GM21786 (cell line): ENCODE results near the gene POU5F2.

ENCODE experiments used
- ATAC-seq: cut with Tn5 transposase; IDR thresholded peaks from one replicate; pipeline ENCODE4 v1.9.1; 2021; ENCODE audit not compliant: unreplicated experiment

The POU5F2 gene

DNA sequence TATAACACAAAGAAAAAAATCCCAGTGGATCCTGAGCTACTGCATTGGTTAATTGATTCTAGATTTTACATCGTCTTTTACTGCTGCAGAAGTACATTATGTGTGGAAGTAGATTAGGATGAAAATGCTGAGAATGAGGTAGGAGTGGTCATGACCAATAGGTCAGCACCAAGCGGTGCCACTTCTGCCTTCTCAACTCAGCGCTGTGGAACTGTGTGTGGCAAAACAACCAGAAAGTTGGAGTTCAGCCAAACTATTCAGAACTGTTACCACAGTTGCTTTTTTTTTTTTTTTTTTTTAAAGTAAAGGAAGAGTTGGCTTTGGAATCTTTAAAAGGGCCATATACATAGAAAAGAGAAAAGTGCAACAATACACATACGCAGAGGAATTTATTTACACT is 24.2 kb downstream of the POU5F2 start:
- no peak for ATAC-seq

DNA sequence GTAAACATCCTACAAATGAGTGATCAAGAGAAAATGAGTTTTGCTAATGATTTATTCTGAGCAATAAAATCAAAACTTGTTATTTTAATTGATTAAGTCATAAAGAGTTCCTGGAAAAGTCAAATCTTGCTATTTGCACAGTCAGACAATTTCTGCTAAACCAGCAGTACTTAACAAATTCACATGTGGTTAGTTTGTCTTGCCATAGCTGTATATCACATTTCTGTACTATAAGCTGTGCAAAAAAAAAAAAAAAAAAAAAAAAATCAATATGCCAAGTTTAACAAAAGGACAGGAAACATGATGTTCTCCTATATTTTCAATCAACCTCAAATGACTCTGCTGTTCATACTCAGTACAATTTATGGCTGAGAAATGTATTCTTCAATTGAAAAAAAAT is 24.9 kb downstream of the POU5F2 start:
- no peak for ATAC-seq

DNA sequence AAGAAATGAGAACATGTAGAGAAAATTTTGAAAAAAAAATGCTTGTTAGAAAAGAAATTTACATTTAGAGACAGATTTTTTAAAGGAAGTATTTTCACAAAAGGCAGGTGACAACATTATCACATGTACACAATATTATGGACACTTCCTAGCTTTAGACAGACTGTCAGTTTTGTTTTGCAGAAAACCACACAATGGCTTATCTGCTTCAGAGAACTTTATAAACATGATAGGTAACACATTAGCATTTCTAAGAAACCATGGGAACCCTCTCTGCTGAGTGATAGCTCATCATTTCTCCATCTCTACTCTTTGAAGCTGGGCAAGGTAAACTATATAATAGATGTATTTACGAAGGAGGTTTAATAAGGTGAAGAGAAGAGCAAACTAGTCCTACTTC is 25.6 kb downstream of the POU5F2 start:
- ATAC-seq = no peak

DNA sequence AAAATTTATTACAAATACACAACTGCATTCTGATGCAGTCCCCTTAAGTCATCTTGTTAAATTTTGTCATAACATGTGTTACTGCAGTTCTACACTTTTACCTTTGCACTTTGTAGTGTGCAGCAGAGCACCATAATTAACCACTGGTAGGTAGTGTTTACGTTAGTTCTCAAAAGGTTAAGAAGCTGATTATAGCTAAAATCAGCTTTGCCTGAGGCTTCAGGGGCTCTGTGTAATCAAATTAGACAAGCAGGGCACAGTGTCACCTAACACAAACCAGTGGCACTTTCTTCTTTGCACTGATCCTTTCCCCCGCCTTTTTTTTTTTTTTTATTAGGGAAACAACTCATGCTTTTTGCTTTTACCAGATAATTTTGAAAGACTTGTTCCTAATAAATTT is 26.1 kb downstream of the POU5F2 start:
- no peak for ATAC-seq

DNA sequence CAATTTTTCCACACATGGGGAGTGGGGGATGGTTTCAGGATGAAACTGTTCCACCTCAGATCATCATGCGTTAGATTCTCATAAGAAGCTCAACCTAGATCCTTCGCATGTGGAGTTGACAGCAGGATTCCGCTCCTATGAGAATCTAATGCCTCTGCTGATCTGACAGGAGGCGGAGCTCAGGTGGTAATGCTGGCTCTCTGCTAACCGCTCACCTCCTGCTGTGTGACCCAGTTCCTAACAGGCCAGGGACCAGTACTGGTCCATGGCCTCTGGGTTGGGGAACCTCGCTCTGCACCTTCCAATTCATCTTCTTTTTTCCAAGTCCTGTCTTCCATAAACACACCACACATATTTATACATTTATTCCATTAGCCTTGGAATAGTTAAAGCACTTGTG is 33.0 kb downstream of the POU5F2 start:
- ATAC-seq = no peak

DNA sequence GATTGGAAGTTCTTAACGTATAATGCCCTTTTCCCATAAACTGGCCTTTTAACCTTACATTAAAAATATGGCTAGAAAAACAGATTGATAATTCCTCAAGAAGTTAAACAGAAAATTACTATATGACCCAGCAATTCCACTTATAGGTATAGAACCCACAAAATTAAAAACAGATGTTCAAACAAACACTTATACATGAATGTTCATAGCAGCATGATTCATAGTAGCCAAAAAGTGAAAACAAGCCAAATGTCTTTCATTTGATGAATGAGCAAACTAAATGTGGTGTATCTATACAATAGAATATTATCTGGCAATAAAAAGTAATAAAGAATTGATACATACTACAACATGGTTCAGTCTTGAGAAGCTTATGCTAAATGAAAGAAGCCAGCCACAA is 35.5 kb downstream of the POU5F2 start:
- ATAC-seq = no peak

DNA sequence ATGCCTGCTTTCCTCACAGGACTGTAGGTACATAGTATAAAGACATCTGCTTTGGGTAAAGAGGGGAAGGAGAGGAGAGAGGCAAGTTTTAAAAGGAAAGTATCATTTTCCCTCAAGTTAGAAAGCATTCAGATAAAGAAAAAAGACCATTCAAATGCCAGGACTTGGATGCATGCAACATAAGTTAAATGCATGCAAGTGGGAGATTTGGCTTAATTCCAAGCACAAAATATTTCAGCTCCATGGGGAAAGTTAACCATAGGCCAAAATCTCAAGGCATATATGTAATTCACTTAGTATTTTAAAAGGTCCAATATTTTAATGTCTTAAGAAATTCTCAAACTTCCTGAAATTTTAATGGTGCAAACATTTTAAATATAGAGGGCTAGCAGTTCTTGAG is 36.4 kb downstream of the POU5F2 start:
- no peak for ATAC-seq

DNA sequence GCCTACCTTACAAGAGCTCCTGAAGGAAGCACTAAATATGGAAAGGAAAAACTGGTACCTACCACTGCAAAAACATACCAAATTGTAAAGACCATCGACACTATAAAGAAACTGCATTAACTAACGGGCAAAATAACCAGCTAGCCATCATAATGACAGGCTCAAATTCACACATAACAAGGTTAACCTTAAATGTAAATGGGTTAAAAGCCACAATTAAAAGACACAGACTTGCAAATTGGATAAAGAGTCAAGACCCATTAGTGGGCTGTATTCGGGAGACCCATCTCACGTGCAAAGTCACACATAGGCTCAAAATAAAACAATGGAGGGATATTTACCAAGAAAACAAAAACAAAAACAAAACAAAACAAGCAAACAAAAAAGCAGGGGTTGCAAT is 49.4 kb downstream of the POU5F2 start:
- no peak for ATAC-seq
